ENCODE data around the gene CTNND2. TPM values are rescaled to one million over a fixed set of nuclear protein-coding genes. Genes with fewer than 3 reads are reported as not detected.
"Not testable (repeated sequence)": the region's sequence is repeated elsewhere in the genome, so short reads cannot be mapped to it uniquely, and the experiment has no call there.

Gene CTNND2
- total RNA-seq, 4 donors from 2014 or later, result 0.18 to 14.9 (median 0.47) TPM; not detected in 1

DNA sequence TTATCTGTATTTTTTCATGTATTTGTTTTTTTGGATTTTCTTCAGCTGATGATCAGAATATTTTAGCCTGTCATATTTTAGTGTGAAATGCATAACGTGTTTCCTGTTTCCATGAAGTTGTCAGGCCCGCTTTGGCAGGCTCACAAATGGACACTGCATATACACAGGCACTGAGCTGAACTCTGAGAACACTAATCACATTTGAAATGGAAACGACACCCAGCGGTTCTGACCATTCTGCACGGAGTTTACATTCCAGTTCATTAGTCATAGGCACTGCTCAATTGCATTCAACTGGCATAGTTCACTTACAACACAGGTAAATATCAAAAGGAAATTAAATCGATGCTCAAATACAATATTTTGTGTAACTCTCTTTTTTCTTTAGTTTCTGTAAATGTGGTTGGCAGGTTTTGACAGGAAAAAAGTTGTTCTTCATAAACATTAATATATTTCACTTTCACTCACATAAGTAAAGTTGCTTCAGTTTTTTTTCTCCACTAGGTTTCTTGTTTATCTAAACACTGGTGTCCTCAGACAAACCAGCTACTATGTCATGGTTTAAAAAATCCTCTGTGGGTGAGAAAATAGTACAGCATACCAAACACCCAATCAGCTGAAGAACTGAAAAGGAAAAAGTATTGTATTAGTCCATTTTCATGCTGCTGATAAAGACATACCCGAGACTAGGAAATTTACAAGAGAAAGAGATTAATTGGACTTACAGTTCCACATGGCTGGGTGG is 584.2 kb downstream of the CTNND2 start:
- no peak overlapping the region for H3K4me3 ChIP-seq
- H3K36me3 ChIP-seq, result no peaks in the 10 kb centered on the region
- H3K9me3 ChIP-seq, result no peaks in the 10 kb centered on the region
- TF ChIP-seq, protein P1, sequence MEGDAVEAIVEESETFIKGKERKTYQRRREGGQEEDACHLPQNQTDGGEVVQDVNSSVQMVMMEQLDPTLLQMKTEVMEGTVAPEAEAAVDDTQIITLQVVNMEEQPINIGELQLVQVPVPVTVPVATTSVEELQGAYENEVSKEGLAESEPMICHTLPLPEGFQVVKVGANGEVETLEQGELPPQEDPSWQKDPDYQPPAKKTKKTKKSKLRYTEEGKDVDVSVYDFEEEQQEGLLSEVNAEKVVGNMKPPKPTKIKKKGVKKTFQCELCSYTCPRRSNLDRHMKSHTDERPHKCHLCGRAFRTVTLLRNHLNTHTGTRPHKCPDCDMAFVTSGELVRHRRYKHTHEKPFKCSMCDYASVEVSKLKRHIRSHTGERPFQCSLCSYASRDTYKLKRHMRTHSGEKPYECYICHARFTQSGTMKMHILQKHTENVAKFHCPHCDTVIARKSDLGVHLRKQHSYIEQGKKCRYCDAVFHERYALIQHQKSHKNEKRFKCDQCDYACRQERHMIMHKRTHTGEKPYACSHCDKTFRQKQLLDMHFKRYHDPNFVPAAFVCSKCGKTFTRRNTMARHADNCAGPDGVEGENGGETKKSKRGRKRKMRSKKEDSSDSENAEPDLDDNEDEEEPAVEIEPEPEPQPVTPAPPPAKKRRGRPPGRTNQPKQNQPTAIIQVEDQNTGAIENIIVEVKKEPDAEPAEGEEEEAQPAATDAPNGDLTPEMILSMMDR (IDR thresholded peaks at IDR 0.05), result no peak
- no peak for TF ChIP-seq POLR2A (IDR thresholded peaks at IDR 0.05)
- no peak overlapping the region for H3K27ac ChIP-seq
- DNase-seq, result no peak
- H3K27me3 ChIP-seq, result no peaks in the 10 kb centered on the region
- no peaks in the 10 kb centered on the region for H3K4me1 ChIP-seq

DNA sequence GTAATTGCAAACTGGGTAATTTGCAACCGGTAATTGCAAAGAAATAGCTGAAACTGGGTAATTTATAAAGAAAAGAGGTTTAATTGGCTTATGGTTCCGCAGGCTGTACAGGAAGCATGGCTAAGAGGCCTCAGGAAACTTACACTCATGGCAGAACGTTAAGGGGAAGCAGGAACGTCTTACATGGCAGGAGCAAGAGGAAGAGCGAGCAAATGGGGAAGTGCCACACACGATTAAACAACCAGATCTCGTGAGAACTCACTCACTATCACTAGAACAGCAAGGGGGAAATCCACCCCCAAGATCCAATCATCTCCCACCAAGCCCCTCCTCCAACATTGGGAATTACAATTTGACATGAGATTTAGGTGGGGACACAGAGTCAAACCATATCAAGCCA is 590.6 kb downstream of the CTNND2 start:
- not testable (repeated sequence) for H3K4me1 ChIP-seq, H3K9me3 ChIP-seq, DNase-seq, H3K36me3 ChIP-seq, H3K4me3 ChIP-seq, H3K27me3 ChIP-seq, H3K27ac ChIP-seq

DNA sequence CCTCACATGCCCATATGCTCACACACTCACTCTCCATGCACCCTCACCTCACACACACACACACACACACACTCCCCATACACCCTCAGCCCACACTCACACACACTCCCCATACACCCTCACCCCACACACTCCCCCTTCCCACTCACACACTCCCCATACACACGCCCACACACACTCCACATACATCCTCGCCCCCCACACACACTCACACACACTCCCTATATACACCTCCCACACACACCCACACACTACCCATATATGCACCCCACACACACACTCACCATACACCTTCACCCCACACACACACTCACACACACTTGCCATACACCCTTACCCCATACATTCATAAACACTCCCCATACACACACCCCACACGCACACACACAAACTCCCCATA is 592.5 kb downstream of the CTNND2 start:
- Histone ChIP-seq H3K9me3 (no peaks in the 10 kb centered on the region), H3K27me3 (no peaks in the 10 kb centered on the region), H3K36me3 (no peaks in the 10 kb centered on the region), H3K4me1 (no peaks in the 10 kb centered on the region), H3K27ac (no peak overlapping the region), H3K4me3 (no peak overlapping the region)
- DNase-seq, result no peak
- TF ChIP-seq, protein P1 (IDR thresholded peaks at IDR 0.05), result no peak
- no peak for TF ChIP-seq POLR2A (IDR thresholded peaks at IDR 0.05)

DNA sequence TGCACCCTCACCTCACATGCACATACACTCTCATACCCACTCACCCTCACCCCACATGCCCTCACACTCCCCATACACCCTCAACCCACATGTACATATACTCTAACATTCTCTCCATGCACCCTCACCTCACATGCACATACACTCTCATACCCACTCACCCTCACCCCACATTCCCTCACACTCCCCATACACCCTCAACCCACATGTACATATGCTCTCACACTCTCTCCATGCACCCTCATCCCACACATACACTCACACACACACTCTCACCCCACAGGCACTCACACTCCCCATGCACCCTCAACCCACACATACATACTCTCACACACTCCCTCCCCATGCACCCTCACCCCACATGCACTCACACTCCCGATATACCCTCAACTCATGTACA is 593.0 kb downstream of the CTNND2 start:
- TF ChIP-seq POLR2A (IDR thresholded peaks at IDR 0.05), result no peak
- TF ChIP-seq, protein P1 (IDR thresholded peaks at IDR 0.05), result no peak
- Histone ChIP-seq H3K27ac (no peak overlapping the region), H3K27me3 (no peaks in the 10 kb centered on the region), H3K9me3 (no peaks in the 10 kb centered on the region), H3K36me3 (no peaks in the 10 kb centered on the region), H3K4me3 (no peak overlapping the region), H3K4me1 (no peaks in the 10 kb centered on the region)
- DNase-seq, result no peak

DNA sequence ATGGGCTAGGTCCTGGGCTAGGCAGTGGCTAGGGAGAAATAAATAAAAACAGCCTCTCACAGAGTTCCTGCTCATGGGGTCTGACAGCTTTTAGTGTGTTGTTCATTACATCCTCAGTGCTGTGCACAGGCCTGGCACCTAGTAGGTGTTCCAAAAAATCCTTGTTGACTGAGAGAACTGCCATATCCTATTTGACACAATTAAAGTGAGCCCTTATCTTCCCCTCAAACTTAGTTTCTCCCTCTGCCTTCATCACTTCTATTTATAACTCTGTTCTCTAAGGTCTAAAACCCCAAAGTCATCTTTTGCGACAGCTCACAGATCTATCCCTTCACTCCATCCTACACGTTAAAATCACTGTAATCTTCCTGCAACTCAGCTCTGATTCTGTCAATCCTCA is 594.1 kb downstream of the CTNND2 start:
- no peaks in the 10 kb centered on the region for H3K4me1 ChIP-seq

DNA sequence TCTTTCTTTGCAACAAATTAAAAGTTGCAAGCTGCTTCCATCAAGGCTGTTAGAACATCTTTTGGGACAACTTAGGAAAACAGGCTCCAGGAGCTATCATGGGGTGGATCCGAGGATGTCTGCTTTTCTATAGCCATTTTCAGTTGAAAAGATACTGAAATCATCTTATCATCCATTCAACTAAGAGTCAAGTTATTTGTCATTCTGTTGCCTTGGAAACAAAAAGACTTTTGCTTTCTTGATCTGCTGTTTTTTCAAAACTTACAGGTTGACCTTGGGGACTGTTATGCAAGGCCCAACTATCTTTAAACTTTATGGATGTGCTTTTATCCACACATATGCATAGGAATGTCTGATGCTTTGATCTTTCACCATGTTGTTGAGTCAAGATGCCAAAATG is 597.9 kb downstream of the CTNND2 start:
- Histone ChIP-seq H3K36me3 (no peaks in the 10 kb centered on the region), H3K27me3 (no peaks in the 10 kb centered on the region), H3K9me3 (no peaks in the 10 kb centered on the region), H3K4me3 (no peak overlapping the region), H3K4me1 (no peaks in the 10 kb centered on the region), H3K27ac (no peak overlapping the region)
- DNase-seq, result no peak
- TF ChIP-seq, protein P1 (IDR thresholded peaks at IDR 0.05), result no peak
- TF ChIP-seq POLR2A (IDR thresholded peaks at IDR 0.05), result no peak

More for the DNA sequence above, 594.1 kb downstream of the CTNND2 start:
- no peak for DNase-seq
- no peak overlapping the region for H3K27ac ChIP-seq
- no peaks in the 10 kb centered on the region for H3K9me3 ChIP-seq
- no peak overlapping the region for H3K4me3 ChIP-seq
- H3K27me3 ChIP-seq, result no peaks in the 10 kb centered on the region
- no peaks in the 10 kb centered on the region for H3K36me3 ChIP-seq
- TF ChIP-seq, protein P1 (IDR thresholded peaks at IDR 0.05), result no peak
- TF ChIP-seq POLR2A (IDR thresholded peaks at IDR 0.05), result no peak

All from Peyer's patch (tissue), 4 donors.